HAP-1 (cell line): ENCODE results near the gene ALLC.

Experiments used
- DNase-seq, 2 experiments: peaks; one replicate each; pipeline ENCODE4 v3.0.0-alpha.2; 2016 to 2020; ENCODE audit warnings: low spot score in 2 of 2
- H3K27me3 ChIP-seq: fragments of 250-450 bp; sonication (Bioruptor Pico); 2 replicates; pipeline ENCODE4 v1.5.1; 2020; ENCODE audit warnings: low read depth, mild to moderate bottlenecking, moderate library complexity
- H3K36me3 ChIP-seq: fragments of 250-450 bp; sonication (Bioruptor Pico); replicated peaks from 2 replicates; pipeline ENCODE4 v1.5.1; 2020; ENCODE audit warnings: mild to moderate bottlenecking
- H3K4me1 ChIP-seq: fragments of 250-450 bp; sonication (Bioruptor Pico); 2 replicates; pipeline ENCODE4 v1.5.1; 2020; ENCODE audit warnings: mild to moderate bottlenecking
- H3K4me3 ChIP-seq: fragments of 250-450 bp; sonication (Bioruptor Pico); 2 replicates; pipeline ENCODE4 v1.5.1; 2020; ENCODE audit warnings: mild to moderate bottlenecking, moderate library complexity
- H3K9me3 ChIP-seq: fragments of 250-450 bp; sonication (Bioruptor Pico); 2 replicates; pipeline ENCODE4 v1.5.1; 2020; ENCODE audit warnings: mild to moderate bottlenecking, moderate library complexity
- in situ Hi-C: fragments of 300-500 bp; cut with MboI; formaldehyde crosslinking; loops from 3 replicates; pipeline ENCODE4 v1.14.3; 2020; ENCODE audit warnings: low sequenced_read_pairs, inconsistent platforms, mixed read lengths

ALLC gene

DNA sequence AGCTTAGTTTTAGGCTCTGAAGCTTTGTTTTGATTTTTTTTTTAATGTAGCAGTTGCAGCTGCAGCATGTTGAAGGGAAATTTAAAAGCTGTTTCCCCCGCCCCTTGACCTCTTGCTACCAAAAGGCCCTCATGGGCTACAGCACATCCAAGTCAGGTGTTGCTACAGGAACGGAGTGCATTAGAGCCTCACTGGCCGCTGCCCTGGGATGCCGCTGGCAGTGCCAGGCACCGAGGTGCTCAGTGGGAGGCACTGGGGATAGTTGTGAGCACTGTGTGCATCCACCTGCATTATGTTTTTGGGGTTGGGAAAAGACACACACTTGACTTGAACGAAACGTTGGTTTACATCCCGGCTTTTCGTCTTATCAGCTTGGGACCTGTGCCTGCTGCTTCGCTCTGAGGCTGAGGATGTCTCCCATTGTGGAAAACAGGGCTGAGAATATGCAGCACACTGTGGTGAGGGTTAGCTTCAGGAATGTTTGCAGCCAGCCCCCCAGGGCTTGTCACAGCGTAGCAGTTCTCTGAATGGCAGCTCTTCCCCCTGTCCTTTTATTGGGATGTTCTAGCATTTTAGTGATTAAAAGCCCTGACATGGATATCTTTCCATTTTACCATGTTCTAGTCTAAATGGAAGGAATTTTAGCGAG lies 69.5 kb downstream of the ALLC start:
- Histone ChIP-seq H3K4me1 (no peaks in the 10 kb centered on the region), H3K36me3 (no peaks in the 10 kb centered on the region), H3K27me3 (no peaks in the 10 kb centered on the region), H3K9me3 (no peaks in the 10 kb centered on the region), H3K4me3 (no peak overlapping the region)
- in situ Hi-C loops: no loop called here
- DNase-seq: no peak

DNA sequence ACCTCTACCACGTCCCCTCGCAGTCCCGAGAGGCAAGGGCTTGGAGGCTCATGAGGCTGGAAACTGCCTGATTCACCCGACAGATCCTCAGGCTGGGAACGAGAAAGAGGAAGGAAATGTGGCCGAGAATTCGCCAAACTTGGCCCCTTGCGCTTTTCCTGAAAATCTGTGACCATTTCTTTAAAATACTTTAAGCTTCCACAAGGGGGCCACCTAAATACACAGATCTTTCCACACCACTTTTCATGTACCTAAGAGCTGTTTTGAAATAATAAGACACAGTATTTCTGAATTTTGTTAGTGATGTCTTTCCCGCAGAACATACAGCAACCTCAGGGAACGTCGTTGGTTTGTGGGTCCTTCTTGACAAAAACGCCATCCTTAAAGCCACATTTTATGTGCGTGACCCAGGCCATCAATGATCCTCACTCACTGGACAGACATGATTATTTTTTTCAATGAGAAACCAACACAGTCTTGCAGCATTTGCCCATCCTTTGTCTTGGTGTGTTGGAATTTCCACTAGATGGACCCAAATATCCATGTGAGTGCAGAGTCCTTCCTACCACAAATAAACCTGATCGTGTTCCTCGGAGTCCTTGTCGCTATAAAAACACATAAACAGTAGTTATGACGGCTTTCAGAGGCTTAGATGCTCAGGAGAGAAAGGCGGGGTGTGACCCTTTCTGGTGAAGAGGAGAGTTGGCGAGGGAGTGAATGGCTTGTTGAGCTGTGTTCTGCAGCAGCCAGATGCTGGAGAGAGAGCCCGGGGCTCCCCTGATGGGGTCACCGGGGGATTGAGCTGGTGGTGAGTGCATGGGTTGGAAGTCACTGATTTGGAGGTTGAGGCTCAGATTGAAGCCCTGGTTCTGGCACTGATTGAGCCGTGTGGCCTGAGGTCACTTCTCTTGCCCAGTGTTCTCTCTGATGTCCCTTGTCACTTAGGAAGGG lies 70.4 kb downstream of the ALLC start:
- H3K4me3 ChIP-seq: no peak overlapping the region
- in situ Hi-C loops: no loop called here
- peak in 1 of 2 experiments; percentile 32 for DNase-seq

DNA sequence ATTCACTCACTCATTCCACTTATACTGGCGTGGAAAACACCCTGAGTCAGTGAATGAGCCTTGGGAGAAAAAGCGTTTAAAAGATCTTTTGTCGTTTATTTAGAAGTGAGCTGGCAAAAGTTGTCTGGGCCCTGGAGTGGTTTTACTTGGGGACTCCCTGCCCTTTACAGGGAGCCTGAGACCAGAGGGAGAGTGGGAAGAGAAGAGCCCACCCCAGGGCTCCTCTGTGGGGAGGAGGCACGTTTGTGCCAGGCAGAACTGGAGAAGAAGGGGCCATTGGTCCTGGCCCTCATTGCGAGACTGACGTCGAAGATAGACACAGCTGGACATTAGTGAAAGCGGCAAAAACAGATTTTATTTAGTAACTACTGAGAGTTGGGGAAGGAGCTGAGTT lies 71.1 kb downstream of the ALLC start:
- in situ Hi-C loops: no loop called here
- Histone ChIP-seq H3K27me3 (no peaks in the 10 kb centered on the region), H3K4me3 (no peak overlapping the region), H3K36me3 (no peaks in the 10 kb centered on the region), H3K9me3 (no peaks in the 10 kb centered on the region), H3K4me1 (no peaks in the 10 kb centered on the region)
- DNase-seq: no peak

More for the DNA sequence above, 70.4 kb downstream of the ALLC start:
- Histone ChIP-seq H3K9me3 (no peaks in the 10 kb centered on the region), H3K4me1 (no peaks in the 10 kb centered on the region), H3K36me3 (no peaks in the 10 kb centered on the region), H3K27me3 (no peaks in the 10 kb centered on the region)

DNA sequence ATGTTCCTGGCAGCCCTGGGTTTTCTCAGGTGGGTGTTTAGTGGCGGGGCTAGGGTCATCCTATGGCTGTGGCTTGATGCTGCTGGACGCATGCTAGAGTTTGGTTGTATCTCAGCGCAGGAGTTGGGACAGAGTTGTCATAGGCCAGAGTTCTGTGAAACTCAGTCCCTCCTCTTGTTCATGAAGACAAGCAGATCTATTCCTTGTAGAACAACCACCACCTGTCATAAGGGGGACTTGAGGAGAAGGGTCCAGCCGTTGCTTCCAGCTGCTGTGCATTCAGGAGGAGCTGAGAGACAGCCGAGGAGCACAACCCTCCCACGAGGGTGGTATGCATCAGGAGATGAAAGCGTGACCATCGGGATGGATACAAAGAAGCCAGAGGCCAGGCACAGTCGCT lies 71.8 kb downstream of the ALLC start:
- Histone ChIP-seq H3K4me3 (no peak overlapping the region), H3K27me3 (peaks cover 5% of the 10 kb centered on the region; the same call in 1 of the 2 replicates), H3K36me3 (no peaks in the 10 kb centered on the region), H3K9me3 (no peaks in the 10 kb centered on the region), H3K4me1 (no peaks in the 10 kb centered on the region)
- no peak for DNase-seq
- in situ Hi-C loops: no loop called here

DNA sequence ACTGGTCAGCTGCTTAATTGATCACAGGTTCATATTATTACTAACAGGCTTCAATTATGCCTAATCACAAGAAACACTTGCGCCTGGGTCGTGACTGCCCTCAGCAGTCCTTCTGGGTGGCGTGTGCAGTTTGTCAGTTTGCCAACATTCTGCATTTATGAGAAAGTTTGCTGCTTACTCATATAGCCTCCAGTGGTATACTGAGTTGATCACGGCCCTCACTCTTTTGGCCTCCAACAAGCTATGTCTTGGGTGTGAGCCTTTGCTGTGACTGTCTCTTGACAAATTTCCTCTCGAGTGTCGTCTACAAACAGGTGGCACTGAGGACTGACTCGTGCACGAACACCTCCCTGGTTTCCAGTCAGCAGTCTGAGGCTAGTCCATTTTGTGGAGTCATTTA lies 72.6 kb downstream of the ALLC start:
- DNase-seq: no peak
- Histone ChIP-seq H3K4me3 (no peak overlapping the region), H3K4me1 (no peaks in the 10 kb centered on the region), H3K27me3 (peaks cover 7% of the 10 kb centered on the region; the same call in 1 of the 2 replicates), H3K9me3 (no peaks in the 10 kb centered on the region), H3K36me3 (no peaks in the 10 kb centered on the region)
- in situ Hi-C loops: no loop called here

DNA sequence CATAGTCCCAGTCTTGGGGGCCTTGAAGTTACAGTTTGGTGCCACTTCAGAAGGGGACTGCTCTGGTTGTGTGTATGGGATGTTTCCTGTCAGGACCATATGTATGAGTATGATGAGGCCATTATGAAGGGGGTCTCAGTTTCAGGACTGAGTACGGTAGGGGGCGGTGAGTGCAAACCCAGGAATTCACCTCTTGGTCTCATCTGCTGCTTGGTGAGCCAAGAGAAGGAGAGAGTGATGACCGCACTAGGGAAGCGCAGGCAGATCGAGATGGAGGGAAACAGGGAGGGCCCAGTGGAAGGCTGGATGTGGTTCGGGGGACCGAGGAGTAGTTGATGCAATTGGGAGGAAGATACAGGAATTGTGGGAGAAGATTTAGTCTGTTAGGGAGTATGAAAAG lies 73.8 kb downstream of the ALLC start:
- Histone ChIP-seq H3K27me3 (peaks cover 11% of the 10 kb centered on the region), H3K9me3 (no peaks in the 10 kb centered on the region), H3K36me3 (no peaks in the 10 kb centered on the region), H3K4me1 (no peaks in the 10 kb centered on the region), H3K4me3 (no peak overlapping the region)
- in situ Hi-C loops: no loop called here
- DNase-seq: no peak

DNA sequence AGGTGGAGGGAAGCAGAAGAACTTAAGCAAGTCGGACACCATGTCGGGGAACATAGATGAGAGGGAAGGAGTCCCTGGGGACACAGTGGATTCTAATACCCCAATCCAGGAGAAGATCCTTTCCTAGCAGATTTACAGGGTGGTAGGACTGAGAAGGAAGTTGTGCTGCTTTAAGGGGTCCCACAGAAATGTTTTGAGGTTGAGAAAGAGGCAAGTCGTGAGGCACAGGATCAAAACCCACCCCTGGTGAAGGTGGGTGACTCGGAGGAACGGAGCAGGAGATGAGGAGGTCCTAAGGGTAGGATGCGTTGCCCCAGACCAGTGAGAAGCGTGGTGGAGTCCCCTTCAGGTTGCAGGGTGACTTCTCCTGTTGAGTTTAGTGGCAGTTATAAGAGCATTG lies 78.1 kb downstream of the ALLC start:
- H3K4me1 ChIP-seq: no peaks in the 10 kb centered on the region
- no peak overlapping the region for H3K4me3 ChIP-seq
- in situ Hi-C loops: no loop called here
- no peaks in the 10 kb centered on the region for H3K9me3 ChIP-seq
- H3K36me3 ChIP-seq: no peaks in the 10 kb centered on the region
- H3K27me3 ChIP-seq: peaks cover 18% of the 10 kb centered on the region
- no peak for DNase-seq

DNA sequence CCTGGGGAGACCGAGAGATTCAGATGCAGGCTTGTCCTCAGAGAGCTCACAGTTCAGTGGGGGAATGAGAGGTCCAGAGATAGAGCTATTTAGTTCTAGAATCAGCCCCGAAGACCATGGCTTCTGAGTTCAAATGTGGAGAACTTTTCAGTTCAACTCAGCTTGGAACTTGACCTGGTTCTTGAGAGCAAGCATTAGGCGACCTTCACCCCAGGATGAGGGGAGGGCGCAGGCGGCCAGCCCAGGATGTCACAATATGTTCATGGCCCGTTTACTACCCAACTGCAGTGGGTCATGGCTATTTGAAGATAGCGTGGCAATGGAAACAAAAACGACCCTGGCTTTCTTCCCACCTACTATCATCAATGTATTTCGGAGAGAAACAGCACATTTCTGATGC lies 79.1 kb downstream of the ALLC start:
- peaks cover 20% of the 10 kb centered on the region for H3K27me3 ChIP-seq
- no peak for DNase-seq
- in situ Hi-C loops: no loop called here
- H3K4me1 ChIP-seq: no peaks in the 10 kb centered on the region
- H3K36me3 ChIP-seq: no peaks in the 10 kb centered on the region
- H3K9me3 ChIP-seq: no peaks in the 10 kb centered on the region
- H3K4me3 ChIP-seq: no peak overlapping the region

DNA sequence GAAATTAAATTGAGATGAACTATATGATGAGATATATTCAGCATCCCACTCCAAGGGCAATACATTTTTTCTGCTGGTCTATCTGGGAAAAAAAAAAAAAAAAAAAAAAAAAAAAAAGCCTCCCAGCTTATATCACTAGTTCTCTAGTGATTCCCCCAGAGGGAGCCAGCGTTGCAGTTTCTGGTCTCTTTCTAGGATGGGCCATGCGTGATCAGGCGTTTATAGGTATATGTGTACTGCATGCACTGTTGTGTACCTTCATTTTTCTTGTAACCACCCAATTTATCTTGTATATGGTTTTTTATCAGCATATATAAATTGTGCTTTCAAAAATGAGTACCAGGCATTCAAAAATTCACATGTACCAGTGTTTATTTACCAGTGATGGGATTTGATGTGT lies 80.5 kb downstream of the ALLC start:
- H3K36me3 ChIP-seq: no peaks in the 10 kb centered on the region
- H3K4me1 ChIP-seq: no peaks in the 10 kb centered on the region
- in situ Hi-C loops: no loop called here
- H3K4me3 ChIP-seq: no peak overlapping the region
- H3K27me3 ChIP-seq: peaks cover 20% of the 10 kb centered on the region
- peak in 1 of 2 experiments; percentile 36 for DNase-seq
- H3K9me3 ChIP-seq: no peaks in the 10 kb centered on the region

DNA sequence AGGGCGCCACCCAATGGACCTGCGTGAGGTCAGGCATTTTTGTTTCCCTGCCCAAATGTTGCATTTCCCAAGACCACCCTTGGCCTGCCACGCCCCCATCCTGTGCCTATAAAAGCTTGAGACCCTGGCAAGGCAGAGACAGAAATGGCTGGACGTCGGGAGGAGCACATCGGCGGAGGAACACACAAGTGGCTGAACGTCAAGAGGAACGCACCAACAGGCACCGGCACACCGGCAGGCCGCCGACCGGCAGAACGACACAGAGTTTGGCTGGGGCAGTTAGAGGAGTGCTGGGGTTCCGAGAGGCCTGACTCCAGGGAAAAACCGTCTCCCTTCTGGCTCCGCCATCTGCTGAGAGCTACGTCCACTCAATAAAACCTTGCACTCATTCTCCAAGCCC lies 81.3 kb downstream of the ALLC start:
- DNase-seq: no peak
- in situ Hi-C loops: no loop called here
- H3K4me1 ChIP-seq: no peaks in the 10 kb centered on the region
- peaks cover 18% of the 10 kb centered on the region for H3K27me3 ChIP-seq
- H3K9me3 ChIP-seq: no peaks in the 10 kb centered on the region
- no peak overlapping the region for H3K4me3 ChIP-seq
- H3K36me3 ChIP-seq: no peaks in the 10 kb centered on the region

DNA sequence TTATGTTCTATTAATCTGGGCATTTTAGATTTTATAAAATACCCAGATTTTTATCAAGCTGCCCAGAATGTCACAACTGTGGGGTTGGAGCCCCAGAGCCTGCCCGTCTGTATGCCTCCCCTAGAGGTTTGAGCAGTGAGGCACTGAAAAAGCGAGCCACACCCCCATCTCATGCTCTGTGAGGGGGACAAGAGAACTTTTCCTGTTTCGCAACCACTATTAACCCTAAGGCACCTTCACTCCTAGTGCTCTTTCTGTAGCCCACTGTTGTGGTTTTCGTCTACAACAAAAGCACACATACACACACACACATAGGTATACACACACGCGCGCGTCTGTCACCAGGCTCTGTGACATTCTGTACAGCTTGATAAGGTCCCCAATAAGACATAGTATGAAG lies 83.4 kb downstream of the ALLC start:
- H3K9me3 ChIP-seq: no peaks in the 10 kb centered on the region
- no peaks in the 10 kb centered on the region for H3K36me3 ChIP-seq
- DNase-seq: no peak
- in situ Hi-C loops: no loop called here
- no peaks in the 10 kb centered on the region for H3K4me1 ChIP-seq
- peaks cover 13% of the 10 kb centered on the region for H3K27me3 ChIP-seq
- no peak overlapping the region for H3K4me3 ChIP-seq

DNA sequence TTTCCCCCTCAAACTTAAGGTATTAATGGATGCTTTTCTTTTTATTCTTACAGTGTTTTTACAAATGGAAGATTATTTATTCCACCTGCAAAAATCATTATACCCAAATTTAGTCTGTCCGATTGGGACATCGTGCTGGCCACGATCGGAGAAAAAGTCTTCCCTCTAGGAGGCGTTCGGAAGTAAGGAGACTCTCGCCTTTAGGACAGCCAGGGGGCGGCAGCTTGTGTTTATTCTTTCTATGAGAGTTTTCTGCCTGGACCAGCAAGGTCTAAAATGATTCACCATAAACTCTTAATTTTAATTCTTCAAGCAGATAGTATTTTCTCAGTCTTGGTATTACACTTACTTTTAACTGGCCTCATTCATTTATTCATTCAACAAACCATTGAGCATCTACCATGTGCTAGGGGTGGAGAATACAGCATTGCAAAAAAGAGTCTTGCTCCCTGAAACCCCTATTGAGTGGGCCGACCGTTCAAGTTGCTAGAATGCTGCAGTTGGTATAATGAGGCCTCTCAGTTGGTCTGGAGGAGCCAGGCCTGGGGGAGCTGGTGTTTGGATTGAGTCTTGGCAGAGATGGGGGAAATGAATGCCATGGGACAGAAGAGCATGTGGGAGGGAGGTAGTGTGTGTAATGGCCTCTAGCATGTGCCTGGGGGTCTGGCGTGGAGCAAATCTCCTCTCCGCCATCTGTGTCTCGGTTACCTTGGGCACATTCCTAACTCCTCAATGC lies 84.0 kb downstream of the ALLC start:
- Histone ChIP-seq H3K36me3 (no peaks in the 10 kb centered on the region), H3K9me3 (no peaks in the 10 kb centered on the region), H3K4me1 (no peaks in the 10 kb centered on the region), H3K4me3 (no peak overlapping the region), H3K27me3 (peaks cover 9% of the 10 kb centered on the region; the same call in 1 of the 2 replicates)
- in situ Hi-C loops: no loop called here
- no peak for DNase-seq

DNA sequence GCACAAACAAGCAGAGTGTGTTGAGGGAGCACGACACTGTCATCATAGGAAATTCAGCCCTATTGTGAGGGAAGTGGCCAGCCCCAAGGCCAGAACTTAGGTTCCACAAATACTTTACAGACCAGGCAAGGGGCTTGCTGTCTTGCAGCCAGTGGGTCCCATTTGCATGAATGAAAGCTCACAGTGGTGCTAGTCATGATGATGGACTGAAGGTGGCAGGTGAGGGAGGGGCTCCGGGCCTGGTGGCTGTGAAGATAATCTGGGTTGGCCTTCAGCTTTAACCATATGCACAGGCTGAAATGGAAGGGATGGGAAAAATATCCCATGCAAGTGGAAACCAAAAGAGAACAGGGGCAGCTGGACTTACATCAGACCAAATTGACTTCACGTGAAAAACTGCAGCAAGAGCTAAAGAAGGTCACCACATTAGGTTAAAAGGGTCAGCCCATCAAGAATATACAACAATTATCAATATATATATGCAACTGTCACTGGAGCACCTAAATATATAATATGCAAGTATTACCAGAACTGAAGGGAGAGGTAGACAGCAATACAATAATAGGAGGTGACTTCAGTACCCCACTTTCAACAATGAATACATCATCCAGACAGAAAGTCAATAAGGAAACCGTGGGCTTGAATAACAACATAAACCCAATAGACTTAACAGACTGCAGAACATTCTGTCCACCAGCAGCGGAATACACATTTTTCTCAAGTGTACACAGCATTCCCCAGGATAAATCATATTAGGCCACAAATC lies 84.9 kb downstream of the ALLC start:
- no peak overlapping the region for H3K4me3 ChIP-seq
- H3K4me1 ChIP-seq: no peaks in the 10 kb centered on the region
- no peaks in the 10 kb centered on the region for H3K36me3 ChIP-seq
- peaks cover 4% of the 10 kb centered on the region; the same call in 1 of the 2 replicates for H3K27me3 ChIP-seq
- no peak for DNase-seq
- in situ Hi-C loops: no loop called here
- no peaks in the 10 kb centered on the region for H3K9me3 ChIP-seq
